ENCODE data around the gene CEP20.

GRCh38 chr16:15847611-15848175, 40.7 kb downstream of the CEP20 start:
- no peak for TF ChIP-seq EZH2 (IDR thresholded peaks at IDR 0.05; ENCODE audit: insufficient read depth, poor library complexity, severe bottlenecking)
- no peak for TF ChIP-seq EZH2phosphoT487 (IDR thresholded peaks at IDR 0.05; ENCODE audit: insufficient read depth, low read depth)
